Esophagus squamous epithelium (tissue), 4 donors: ENCODE results near the gene MPV17.

Source experiments
- POLR2A ChIP-seq, 4 donors: fragments of 450-650 bp; IDR thresholded peaks; one replicate each; pipeline ENCODE4 v1.6.1; 2017; ENCODE audit warnings: antibody characterized with exemption in 4 of 4, mild to moderate bottlenecking in 4 of 4, moderate library complexity in 3 of 4
- TF ChIP-seq, protein P1 (sequence below), 6 experiments: fragments of 450-650 bp in 4 of 6; fragments of 200-600 bp in 2 of 6; sonication (generic) in 2 of 6; IDR thresholded peaks; one replicate each; pipeline ENCODE4 v1.5.1; 2016 to 2019; ENCODE audit warnings: antibody characterized with exemption in 6 of 6, mild to moderate bottlenecking in 4 of 6, moderate library complexity in 4 of 6

DNA sequence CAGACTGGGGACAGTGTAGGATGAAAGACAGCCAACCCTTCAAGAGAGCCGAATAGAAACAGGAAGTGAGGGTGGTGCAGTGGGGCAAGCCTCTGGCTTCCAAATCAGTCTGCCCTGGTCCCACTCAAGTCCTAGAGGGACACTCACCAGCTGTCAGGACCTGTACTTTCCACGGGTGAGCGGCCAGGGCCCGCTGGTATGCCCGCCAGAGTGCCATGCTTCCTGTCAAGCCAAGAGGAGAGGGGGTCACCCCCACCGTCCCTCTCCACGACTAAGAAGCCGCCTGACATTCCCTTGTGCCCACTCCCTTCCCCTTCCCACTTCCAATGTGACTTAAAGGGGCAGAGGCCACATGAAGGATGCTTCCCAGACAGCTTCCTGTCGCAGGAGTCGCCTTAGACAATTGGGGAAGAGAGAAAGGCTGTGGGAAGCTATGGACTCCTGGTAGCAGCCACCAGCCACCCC is 564 bp downstream of the MPV17 start:
- TF ChIP-seq POLR2A (IDR thresholded peaks at IDR 0.05) = no peak
- TF ChIP-seq, protein P1, sequence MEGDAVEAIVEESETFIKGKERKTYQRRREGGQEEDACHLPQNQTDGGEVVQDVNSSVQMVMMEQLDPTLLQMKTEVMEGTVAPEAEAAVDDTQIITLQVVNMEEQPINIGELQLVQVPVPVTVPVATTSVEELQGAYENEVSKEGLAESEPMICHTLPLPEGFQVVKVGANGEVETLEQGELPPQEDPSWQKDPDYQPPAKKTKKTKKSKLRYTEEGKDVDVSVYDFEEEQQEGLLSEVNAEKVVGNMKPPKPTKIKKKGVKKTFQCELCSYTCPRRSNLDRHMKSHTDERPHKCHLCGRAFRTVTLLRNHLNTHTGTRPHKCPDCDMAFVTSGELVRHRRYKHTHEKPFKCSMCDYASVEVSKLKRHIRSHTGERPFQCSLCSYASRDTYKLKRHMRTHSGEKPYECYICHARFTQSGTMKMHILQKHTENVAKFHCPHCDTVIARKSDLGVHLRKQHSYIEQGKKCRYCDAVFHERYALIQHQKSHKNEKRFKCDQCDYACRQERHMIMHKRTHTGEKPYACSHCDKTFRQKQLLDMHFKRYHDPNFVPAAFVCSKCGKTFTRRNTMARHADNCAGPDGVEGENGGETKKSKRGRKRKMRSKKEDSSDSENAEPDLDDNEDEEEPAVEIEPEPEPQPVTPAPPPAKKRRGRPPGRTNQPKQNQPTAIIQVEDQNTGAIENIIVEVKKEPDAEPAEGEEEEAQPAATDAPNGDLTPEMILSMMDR (IDR thresholded peaks at IDR 0.05) = no peak
